Midbrain (tissue), 1 donor: Measurements from ENCODE around the gene CCDC144A.
"Not testable (repeated sequence)": the region's sequence is repeated elsewhere in the genome, so short reads cannot be mapped to it uniquely, and the experiment has no call there.

Source experiments
- DNase-seq: peaks from one replicate; lab custom pipeline; 2025; lab: John Stamatoyannopoulos, UW

Gene CCDC144A

DNA sequence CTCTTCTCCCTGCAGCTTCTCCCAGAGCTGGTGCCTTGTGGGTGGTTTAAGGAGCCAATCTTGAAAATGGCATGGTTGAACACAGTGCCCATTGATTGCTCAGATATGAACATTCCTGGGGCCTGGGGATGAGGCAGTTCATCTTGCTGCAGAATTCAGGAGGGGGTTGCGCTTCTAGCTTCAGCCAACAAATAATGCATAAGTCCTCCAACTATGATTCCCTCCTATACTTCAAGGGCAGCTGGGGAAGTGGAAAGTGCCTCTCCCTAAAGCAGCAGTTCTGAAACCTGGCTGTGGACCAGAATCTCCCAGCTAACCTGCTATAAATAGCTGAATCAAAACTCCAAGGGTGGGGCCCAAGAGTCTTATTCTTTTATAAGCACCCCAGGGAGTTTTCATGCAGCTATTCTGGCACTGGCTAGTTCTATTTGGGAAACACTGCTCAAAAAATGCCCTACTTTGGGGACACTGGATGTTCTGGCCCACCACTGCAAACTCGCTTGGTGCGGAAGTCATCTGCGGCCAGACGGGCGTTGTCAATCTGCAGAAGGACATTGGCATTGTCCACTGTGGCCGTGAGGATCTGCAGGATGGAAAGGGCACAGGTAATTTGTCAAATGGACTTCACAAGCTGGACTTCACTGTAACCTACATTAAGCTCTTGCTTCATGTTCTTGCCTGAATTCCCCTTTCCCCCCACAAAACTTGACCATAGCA lies 130.3 kb downstream of the CCDC144A start:
- no peak for DNase-seq

DNA sequence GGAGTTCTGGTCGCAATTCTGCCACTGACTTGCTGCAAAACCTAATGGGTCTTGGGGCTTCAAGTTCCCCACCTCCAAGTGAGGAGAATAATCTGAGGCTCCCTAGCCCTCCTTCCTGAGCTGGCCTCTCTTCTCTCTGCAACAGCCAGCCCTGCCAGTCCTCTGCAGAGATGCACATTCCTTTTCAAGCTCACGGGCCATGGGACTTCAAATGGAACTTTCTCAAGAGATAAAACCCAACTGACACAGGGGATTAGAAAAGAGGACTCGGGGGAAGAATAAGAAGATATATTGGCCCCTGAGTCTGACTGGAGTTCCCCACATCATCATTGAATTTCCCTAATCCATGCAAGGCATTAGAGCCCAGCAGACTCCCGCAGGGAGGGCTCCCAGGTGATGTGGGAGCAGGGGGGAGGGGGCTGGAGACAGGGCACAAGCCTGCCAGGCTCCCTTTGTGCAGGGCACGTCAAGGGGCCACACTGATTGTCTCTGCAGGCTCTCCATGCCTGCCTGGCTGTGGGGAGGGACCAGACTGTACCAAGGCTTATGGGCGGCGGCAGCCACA lies 131.0 kb downstream of the CCDC144A start:
- DNase-seq = no peak

- not testable (repeated sequence) for DNase-seq
Observed at GRCh38 chr17:16822133-16822532, 132.1 kb downstream of the CCDC144A start.

- DNase-seq = not testable (repeated sequence)
Observed at GRCh38 chr17:16823768-16824406, 133.8 kb downstream of the CCDC144A start.
